Parathyroid adenoma (tissue), 2 donors: ENCODE data around the gene ARMC9.

Source experiments
- H2AFZ ChIP-seq: fragments of 300-600 bp; sonication (generic); one replicate; pipeline ENCODE4 v1.7.0; 2017; ENCODE audit warnings: antibody characterized with exemption, mild to moderate bottlenecking
- H3K27ac ChIP-seq: fragments of 300-600 bp; sonication (generic); one replicate; pipeline ENCODE4 v1.7.0; 2017
- H3K27me3 ChIP-seq: fragments of 300-600 bp; sonication (generic); one replicate; pipeline ENCODE4 v1.7.0; 2017; ENCODE audit warnings: low read length; ENCODE audit not compliant: control insufficient read depth, insufficient read depth
- H3K36me3 ChIP-seq: fragments of 300-600 bp; sonication (generic); one replicate; pipeline ENCODE4 v1.7.0; 2017; ENCODE audit warnings: low read length; ENCODE audit not compliant: control insufficient read depth, insufficient read depth
- H3K4me1 ChIP-seq: fragments of 300-600 bp; sonication (generic); one replicate; pipeline ENCODE4 v1.7.0; 2017; ENCODE audit warnings: control low read depth
- H3K4me2 ChIP-seq: fragments of 300-600 bp; sonication (generic); one replicate; pipeline ENCODE4 v1.7.0; 2017; ENCODE audit warnings: low read length
- H3K4me3 ChIP-seq: fragments of 300-600 bp; sonication (generic); one replicate; pipeline ENCODE4 v1.7.0; 2017; ENCODE audit warnings: low read depth, low read length
- H3K79me2 ChIP-seq: fragments of 300-600 bp; sonication (generic); one replicate; pipeline ENCODE4 v1.7.0; 2017; ENCODE audit warnings: control low read depth
- H3K9ac ChIP-seq: fragments of 300-600 bp; sonication (generic); one replicate; pipeline ENCODE4 v1.7.0; 2017; ENCODE audit warnings: mild to moderate bottlenecking
- H3K9me3 ChIP-seq: fragments of 300-600 bp; sonication (generic); one replicate; pipeline ENCODE4 v1.7.0; 2017; ENCODE audit warnings: low read length; ENCODE audit not compliant: control insufficient read depth
- CTCF ChIP-seq: fragments of 300-600 bp; sonication (generic); IDR thresholded peaks from one replicate; pipeline ENCODE4 v1.7.0; 2017; ENCODE audit warnings: antibody characterized with exemption, mild to moderate bottlenecking
- donor health status: primary hyperparathyroidism.

Gene ARMC9

GRCh38 chr2:231332388-231332787 is 134.0 kb downstream of the ARMC9 start:
- Histone ChIP-seq H3K4me1 (no peaks in the 10 kb centered on the region), H3K9ac (no peak overlapping the region), H3K27ac (no peak overlapping the region), H3K4me2 (no peak overlapping the region), H3K9me3 (no peaks in the 10 kb centered on the region), H3K36me3 (no peaks in the 10 kb centered on the region), H3K27me3 (no peaks in the 10 kb centered on the region), H3K79me2 (no peaks in the 10 kb centered on the region), H2AFZ (no peak overlapping the region), H3K4me3 (no peak overlapping the region)
- TF ChIP-seq CTCF: no peak

GRCh38 chr2:231332872-231333500 is 134.6 kb downstream of the ARMC9 start:
- no peak for TF ChIP-seq CTCF
- Histone ChIP-seq H3K9me3 (no peaks in the 10 kb centered on the region), H3K4me2 (no peak overlapping the region), H2AFZ (no peak overlapping the region), H3K36me3 (no peaks in the 10 kb centered on the region), H3K4me1 (no peaks in the 10 kb centered on the region), H3K9ac (no peak overlapping the region), H3K27me3 (no peaks in the 10 kb centered on the region), H3K4me3 (no peak overlapping the region), H3K27ac (no peak overlapping the region), H3K79me2 (no peaks in the 10 kb centered on the region)

GRCh38 chr2:231334179-231334930 is 135.9 kb downstream of the ARMC9 start:
- Histone ChIP-seq H3K4me1 (no peaks in the 10 kb centered on the region), H3K9ac (no peak overlapping the region), H3K4me3 (no peak overlapping the region), H3K27ac (no peak overlapping the region), H3K36me3 (no peaks in the 10 kb centered on the region), H3K9me3 (no peaks in the 10 kb centered on the region), H3K27me3 (no peaks in the 10 kb centered on the region), H3K4me2 (no peak overlapping the region), H2AFZ (no peak overlapping the region), H3K79me2 (no peaks in the 10 kb centered on the region)
- TF ChIP-seq CTCF: no peak

GRCh38 chr2:231334981-231335380 is 136.6 kb downstream of the ARMC9 start:
- TF ChIP-seq CTCF: no peak
- Histone ChIP-seq H3K27ac (no peak overlapping the region), H3K4me1 (no peaks in the 10 kb centered on the region), H3K4me2 (no peak overlapping the region), H3K4me3 (no peak overlapping the region), H3K79me2 (no peaks in the 10 kb centered on the region), H2AFZ (no peak overlapping the region), H3K9ac (no peak overlapping the region), H3K36me3 (no peaks in the 10 kb centered on the region), H3K27me3 (no peaks in the 10 kb centered on the region), H3K9me3 (no peaks in the 10 kb centered on the region)

DNA sequence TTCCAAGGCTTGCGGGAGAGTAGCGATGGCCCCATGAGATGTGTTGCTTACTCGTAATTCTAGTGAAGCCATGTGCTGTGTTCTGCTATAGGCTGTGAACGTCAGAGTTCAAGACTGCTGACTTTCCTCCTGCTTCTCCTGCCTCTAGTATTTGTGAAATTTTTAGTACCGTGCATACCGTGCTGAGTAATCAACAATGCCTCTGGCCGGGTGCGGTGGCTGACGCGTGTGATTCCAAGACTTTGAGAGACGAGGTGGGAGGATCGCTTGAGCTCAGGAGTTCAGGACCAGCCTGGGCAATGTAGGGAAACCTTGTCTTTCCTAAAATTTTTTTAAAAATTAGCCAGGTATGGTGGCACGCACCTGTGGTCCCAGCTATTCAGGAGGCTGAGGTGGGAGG is 137.2 kb downstream of the ARMC9 start:
- Histone ChIP-seq H3K4me3 (no peak overlapping the region), H3K27me3 (no peaks in the 10 kb centered on the region), H3K79me2 (no peaks in the 10 kb centered on the region), H3K4me2 (no peak overlapping the region), H3K36me3 (no peaks in the 10 kb centered on the region), H3K9ac (no peak overlapping the region), H3K9me3 (no peaks in the 10 kb centered on the region), H3K27ac (no peak overlapping the region), H3K4me1 (no peaks in the 10 kb centered on the region), H2AFZ (no peak overlapping the region)
- no peak for TF ChIP-seq CTCF
